OCI-M2 (cell line): ENCODE measurements around the gene OSBPL2.

ENCODE experiments used
- DNase-seq: peaks from one replicate; lab custom pipeline; 2025; ENCODE audit not compliant: unreplicated experiment; lab: John Stamatoyannopoulos, UW

Gene OSBPL2

DNA sequence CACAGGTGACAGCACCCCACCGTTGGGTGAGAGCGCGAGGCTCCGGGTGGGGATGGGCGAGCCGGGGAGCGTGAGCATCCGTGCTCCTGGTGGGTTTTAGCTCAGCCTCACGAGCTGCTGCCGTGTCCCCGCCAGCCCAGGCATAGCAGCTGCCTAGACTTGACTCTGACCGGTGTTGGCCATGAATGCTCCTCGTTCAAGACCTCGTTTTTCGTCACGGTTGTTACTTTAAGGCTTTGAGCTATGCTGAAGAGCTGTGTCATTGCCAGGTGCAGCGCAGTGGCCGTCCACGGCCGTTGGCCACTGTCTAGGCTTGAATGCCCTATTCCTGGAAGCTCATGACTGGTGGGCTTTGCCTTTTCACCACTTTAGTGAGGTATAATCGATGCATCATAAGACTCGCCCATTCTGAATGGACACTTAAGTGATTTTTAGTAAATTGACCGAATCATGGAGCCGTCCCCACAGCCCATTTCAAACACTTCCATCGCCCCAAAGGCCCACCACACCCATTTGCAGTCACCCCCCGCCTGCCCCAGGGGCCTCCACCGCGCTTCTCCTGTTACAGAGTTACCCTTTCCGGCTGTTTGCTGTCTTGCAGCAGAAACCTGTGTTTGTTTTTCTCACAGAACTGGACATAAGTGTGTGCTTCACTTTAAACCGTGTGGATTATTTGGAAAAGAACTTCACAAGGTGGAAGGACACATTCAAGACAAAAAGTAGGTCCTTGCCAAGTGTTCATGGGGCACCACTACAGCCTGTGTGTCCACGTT lies 43.0 kb downstream of the OSBPL2 start:
- no peak for DNase-seq

DNA sequence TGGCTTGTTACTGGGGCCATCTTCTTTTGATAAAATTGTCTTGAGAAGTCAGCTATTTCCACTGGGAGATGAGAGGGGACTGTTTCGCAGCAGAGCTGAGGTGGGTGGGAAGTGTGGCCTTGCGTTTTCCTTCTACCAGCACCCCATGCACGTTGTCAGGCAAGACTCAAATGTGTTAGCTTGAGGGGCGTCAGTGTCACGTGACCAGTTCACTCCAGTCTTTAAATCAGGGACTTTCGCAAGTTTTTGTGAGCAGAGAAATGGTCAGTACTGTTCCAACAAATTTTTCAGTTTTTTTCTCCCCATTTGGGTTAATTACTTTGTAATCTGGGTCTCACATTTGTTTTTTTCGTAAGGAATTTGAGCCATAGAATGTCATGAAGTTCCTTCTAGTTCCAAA lies 43.8 kb downstream of the OSBPL2 start:
- no peak for DNase-seq

DNA sequence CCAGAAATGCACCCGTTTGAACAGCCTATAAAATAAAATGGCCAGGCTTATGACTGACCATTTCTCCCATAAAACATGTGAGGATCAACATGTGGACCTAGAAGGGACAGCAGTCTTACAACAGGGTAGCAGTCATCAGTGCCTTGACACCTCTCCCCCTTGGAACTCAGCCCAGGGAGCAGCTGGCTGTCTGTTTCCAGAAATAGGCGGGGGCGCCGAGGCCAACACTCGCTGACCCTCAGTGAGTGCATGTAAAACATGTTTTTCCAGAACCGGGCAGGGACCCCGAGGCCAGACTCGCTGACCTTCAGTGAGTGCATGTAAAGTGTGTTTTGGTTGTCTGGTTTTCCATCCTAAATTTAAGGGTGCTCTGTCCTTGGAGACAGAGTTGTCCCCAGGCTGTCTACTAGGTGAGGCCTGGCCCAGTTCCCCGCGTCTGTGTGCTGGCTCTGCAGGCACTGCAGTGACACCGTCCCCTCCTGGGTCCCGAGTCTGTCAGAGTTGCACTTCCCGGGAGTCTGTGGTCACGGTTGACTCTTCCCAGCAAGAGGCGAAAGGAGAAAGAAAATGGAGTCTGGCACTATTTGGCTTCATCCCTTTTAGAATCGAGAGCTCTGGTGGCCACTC lies 44.7 kb downstream of the OSBPL2 start:
- no peak for DNase-seq

DNA sequence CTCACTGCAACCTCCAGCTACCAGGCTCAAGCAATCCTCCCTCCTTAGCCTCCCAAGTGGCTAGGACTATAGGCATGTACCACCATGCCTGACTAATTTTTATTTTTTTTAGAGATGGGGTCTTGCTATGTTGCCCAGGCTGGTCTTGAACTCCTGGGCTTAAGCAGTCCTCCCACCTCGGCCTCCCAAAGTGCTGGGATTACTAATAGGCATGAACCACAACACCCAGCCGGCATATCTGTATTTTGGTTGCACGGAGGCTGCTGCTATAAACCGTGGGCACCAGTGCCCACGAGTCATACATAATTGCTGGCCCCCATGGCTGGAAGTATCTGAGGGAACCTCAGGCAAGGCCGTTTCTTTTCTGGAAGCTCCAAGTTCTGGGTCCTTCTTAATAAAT lies 46.1 kb downstream of the OSBPL2 start:
- DNase-seq = no peak

DNA sequence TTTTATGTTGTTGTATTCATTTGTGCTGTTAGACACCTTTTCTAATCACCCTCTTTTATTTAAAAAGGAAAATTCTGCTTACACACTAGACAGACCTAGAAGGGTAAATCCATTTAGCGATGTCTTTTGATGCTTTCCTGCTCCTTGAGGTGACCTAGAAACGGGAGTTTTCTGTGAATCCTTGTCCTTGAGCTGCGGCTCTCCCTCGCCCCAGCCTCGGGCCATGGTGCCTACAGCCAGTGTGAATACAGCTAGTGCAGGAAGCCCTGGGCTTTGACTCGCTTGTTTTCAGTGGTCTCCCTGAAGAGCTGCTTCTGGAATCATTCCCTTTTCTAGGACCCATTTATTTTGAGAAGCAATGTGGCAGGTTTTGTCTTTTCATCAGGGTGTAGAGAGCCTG lies 46.8 kb downstream of the OSBPL2 start:
- no peak for DNase-seq

DNA sequence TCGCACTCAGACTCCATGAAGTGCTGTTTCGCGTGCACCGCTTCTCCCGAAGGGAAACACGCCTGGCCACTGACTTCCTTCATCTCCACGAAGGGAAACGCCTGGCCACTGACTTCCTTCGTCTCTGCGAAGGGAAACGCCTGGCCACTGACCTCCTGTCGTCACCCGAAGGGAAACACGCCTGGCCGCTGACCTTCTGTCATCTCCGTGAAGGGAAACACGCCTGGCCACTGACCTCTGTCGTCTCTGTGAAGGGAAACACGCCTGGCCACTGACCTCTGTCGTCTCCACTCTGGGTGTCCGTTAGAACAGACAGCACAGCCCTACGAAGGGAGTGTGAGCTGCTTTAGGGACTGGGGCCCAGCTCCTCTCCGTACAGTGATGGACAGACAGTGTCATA lies 47.4 kb downstream of the OSBPL2 start:
- no peak for DNase-seq

DNA sequence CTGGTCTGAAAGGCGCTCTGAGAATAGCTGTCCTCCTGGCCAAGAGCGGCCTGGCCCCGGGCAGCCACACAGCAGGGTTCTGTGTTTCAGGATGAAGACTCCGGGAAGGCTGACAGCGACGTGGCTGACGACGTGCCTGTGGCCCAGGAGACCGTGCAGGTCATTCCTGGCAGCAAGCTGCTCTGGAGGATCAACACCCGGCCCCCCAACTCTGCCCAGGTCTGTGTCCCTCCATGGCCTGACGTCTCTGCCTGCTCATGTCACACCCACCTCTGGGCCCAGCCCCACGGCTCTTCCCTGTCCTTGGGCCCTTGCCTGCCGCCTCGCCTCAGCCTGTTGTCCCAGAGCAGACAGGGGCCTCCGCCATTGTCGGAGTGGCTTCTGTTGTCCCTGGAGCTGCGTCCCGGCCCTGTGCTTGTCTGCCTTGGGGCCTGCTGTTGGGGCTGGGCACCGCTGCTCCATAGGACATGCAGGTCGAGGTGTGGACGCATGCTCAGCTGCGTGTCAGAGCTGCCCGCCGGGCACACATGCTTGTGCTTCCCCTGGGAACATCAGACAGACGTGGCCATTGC lies 48.3 kb downstream of the OSBPL2 start:
- no peak for DNase-seq

DNA sequence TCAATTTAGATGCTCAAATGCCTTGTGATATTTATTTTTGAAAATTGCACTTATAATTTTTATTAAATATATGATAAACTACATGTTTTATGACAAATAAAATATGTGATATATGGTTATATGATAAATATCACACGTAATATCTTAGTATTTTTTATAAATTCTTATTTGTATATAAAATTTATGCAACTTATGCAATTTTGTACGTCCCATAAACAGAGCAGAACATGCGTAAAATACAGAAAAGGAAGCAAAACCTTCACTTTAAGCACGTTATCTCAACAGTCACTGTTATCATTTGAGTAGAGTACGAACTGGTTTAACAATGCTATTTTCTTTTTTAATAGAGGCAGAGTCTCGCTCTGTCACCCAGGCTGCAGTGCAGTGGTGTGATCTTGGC lies 48.8 kb downstream of the OSBPL2 start:
- DNase-seq = no peak

DNA sequence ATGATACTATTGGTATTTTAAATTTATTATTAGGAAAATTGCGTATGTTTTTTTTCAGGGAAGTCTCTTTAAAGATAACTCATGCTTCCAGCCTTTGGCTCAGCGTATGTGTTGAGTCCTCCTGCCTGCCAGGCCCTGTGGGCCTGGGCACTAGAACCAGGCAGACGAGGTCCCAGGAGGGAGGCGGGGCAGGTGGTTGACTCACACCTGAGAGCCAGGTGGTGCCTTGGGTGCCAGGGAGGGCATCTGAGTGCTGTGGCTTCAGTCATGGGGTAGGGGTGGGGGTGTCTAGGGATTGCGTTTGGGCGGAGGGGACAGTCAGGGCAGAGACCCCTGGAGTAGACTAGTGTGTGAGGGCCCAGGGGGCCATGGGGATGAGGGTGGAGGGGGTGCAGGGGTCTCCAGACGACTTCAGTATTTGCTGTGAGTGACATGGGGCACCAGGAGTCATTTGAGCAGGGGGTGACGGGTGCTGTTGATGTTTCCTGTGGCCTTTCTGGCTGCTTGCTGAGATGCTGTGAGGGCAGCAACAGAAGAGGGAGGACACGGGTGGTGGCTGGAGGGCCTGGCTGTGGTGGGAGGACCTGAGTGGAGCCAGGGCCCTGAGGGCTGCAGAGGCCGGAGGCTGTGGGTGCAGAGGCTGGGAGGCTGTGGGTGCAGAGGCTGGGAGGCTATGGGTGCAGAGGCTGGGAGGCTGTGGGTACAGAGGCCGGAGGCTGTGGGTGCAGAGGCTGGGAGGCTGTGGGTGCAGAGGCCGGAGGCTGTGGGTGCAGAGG lies 49.6 kb downstream of the OSBPL2 start:
- DNase-seq = no peak

DNA sequence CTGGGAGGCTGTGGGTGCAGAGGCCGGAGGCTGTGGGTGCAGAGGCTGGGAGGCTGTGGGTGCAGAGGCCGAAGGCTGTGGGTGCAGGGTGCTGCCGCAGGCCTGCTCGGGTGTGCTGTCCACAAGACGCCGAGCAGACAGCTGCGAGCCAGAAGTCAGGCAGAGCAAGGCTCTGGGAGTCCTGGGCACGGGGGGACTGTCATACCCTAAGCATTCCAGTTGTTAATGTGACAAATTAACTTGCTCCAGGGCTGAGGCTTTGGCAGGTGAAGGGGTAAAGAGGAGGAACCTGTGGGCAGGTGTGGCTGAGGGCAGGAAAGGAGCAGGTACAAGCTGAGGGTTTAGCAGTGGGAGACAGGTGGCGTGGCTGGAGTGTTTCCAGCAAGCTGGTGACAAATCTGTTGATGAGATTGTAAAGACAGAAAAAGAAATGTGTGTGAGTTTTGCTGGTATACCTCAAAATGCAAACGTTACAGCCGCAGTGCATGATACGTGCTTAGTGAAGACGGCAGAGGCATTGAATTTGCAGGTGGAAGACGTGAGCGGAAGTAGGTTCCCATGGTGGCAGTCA lies 50.3 kb downstream of the OSBPL2 start:
- DNase-seq = no peak

DNA sequence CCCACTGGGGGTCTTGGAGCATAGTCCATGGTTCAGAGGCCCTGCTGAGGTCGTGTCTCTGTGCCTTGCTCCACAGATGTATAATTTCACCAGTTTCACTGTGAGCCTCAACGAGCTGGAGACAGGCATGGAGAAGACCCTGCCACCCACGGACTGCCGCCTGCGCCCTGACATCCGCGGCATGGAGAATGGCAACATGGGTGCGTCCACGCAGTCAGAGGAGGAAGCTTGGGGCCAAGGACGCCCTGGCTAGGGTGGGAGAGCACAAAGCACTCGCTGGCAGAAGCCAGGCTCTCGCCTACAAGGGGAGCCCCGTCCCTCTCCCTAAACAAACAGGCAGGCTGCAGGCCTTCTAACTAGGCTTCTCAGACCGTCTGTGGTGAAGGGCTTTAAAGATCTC lies 50.8 kb downstream of the OSBPL2 start:
- no peak for DNase-seq

DNA sequence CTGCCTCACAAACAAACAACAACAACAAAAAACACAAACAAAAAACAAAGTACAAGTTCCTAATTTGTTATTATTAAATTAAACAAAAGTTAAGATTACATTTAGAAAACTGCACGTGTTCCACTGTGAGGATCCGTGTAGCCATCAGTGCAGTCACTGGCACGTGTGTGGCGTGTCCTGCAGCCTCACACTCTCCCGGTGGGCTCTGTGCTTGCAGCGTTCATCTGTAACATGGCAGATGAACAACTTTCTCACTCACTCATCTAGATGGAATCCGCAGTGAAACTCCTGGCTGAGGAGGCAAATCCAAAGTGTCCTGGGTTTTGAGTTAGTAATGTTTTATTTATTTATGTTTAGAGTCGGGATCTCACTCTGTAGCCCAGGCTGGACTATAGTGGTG lies 51.6 kb downstream of the OSBPL2 start:
- no peak for DNase-seq

DNA sequence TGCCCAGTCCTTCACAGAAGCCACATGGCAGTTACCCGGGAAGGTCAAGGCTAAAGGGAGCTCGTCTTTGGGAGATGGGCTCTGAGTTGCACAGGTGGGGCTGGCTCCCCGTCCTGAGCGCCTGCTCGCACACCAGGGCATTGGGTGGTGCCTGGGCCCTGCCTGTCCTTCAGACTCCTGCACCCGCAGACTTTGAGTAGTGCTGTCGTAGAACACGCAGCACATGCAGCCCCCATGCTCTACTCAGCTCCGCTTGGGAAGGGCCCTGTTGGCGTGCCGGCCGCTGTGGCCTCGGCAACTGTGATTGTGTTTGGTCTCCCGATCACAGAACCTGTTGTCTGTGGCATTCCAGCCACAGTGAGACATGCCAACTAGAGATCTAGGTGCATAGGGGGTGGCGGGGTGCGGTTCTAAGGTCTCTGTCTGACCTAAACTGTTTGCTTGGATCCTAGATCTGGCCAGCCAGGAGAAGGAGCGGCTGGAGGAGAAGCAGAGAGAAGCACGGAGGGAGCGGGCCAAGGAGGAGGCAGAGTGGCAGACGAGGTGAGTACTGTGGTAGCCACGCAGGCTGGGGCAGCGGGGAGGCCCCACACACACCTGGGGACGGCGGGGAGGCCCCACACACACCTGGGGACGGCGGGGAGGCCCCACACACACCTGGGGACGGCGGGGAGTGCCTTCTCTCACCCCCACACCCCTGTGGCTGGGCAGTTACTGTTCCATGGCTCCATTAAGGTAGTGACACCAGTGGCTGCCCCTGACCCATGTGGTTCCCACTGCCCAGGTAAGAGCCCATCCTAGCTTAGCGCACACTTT lies 53.1 kb downstream of the OSBPL2 start:
- DNase-seq = no peak

DNA sequence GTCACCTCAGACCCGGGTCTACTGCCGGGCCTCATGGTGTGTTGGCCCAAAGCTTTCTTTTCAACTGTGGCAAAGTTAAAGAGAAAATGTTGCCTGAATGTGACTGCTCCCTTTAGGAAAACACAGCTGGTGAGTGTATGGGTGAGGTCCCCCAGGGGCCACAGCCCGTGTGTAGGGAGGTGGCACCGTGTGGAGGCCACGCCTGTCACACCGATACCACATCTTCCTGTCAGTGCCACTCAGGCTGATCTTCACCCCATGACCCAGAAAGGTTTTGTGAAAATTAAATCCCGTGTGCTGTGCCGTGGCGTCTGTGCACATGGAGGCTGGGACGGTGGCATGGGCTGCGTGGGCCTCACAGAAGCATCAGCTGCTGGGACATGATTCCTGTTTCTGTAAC lies 53.8 kb downstream of the OSBPL2 start:
- DNase-seq = no peak

DNA sequence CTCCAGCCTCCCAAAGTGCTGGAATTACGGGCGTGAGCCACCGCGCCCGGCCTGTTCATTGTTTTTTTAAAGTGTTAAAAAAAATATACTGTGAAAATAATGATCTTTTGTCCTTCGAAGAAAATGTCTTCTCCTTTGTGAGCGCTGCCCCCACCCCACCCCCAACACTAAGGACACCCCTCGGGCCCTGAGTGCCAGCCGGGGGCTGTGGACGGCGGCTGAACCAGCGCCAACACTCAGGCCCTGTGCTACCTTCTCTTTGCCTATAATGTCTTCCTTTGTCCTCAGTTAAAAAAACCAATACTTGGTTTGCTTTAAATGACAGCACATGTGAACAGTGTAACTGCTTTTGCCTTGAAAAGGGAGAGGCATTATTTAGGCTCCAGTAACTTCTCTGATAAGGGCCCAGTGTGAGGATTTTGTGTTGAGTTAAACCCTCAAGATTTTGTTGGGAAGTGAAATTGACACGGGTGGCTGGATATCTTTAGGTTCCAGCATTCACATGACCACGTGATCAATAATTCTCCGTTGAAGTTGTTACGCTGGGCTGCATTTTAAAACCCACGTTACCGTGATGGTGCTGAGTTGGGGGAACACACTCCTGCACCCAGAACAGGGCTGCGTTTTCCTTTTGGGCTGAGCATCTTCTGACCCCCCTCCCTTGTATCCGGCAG lies 54.9 kb downstream of the OSBPL2 start:
- DNase-seq = no peak

DNA sequence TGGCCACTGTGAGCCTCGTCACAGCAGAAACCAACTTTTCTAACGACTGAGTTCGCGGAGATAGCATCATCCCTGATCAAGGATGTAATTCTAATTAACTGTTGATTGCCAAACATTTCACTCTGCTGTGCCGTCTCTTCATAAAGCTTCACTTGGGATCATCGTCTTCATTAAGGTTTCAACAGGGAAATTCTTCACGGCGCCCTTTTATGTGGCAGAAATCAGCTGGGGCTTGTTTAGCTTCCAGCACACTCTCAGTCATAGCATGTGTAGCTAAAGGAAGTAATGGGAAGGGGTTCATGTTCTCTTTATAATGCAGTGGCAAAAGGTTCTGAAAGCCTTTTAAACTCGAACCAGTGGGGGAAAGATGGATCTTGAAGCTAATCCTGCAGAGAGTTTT lies 55.6 kb downstream of the OSBPL2 start:
- DNase-seq = no peak

DNA sequence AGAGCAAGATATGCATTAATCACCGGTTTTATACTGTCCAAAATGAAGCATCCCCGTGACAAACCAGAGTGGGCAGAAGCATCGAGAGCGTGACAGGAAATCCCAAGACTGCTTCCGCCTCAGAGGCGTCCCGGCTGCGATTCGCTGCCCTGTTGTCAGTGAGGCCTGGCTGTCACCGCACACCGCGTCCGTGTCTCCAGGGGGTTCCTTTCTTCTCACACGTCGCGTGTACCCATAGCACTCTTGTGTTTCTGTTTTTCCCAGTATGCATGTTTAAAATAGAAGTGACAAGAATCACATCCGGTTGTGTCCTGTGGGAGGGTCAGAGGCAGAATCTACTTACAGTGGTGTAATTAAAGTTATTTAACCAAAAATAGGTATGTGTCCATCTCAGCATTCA lies 56.2 kb downstream of the OSBPL2 start:
- DNase-seq = no peak

DNA sequence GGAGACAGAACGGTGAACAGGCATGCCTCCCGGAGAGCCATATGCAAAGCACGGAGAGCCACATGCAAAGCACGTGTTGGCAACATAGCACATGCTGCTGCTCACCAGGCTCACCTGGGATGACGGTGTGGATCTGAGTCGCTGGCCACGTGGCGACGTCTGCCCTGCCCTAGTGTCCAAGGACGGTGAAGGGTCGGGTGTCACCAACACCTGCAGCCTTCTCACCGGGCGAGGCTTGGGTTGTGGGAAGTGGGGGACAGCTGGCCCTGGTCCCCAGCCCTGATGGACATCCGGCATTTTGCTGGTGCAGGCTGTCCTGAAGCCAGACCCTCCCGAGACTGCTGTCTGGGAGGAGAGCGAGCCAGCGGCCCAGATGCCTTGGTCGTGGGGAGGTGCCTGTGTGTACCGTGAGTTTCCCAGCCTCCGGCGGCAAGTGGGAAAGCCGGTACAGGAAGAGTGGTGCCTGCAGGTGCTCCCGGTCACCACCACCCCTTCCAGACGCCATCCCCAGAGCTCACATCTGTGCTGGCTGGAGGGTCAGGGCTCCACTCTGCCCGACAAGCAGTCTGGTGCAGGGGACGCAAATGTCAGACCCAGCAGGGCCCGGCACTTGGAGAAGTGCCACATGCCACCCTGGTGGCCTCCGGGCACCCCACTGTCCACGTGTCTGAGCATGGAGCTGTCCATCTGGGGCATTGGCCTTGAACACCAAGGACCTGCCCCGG lies 58.6 kb downstream of the OSBPL2 start:
- no peak for DNase-seq

DNA sequence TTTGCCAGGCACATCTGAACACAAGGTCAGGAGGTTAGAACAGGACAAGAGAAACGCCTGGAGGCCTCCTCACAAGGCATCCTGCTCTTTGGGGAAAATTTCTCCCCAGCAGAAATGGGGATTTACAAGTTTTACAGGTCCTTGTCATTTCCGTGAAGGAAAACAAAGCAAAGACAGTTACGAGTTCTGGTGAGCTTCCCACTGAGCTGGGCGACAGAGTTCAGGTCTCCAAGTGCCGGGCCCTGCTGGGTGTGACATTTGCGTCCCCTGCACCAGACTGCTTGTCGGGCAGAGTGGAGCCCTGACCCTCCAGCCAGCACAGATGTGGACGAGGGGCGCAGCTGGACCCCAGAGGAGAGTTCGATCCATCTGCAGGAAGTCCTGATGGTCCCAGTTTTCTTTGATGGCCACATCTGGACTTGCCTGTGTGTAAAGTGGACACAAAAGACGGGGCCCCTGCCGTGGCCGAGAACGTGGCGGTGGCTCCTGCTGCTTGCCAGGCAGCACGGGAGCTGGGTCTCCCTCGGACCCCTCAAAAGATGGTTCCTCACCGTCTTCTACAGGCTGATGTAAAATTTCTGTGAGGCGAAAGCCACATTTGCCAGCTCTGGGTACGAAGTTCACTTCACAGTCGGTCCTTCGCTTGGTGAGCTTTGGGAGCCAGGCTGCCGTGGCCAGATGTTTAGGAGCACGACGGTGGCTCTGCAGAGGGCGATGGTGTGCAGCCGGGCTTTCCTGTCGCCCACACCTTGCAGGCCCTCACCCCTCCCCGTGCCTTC lies 59.3 kb downstream of the OSBPL2 start:
- no peak for DNase-seq
